ENCODE measurements around the gene PRUNE2. TPM values are rescaled to one million over a fixed set of nuclear protein-coding genes. Genes with fewer than 3 reads are reported as not detected.

PRUNE2 gene
- total and polyA plus RNA-seq, 2 of the 8 experiments (the other 6 are each of a cell fraction or from before 2014, with no cell fraction given): 5.5 to 13.3 TPM

GRCh38 chr9:76855015-76855414 lies 50.9 kb downstream of the PRUNE2 start (continued):
- TF ChIP-seq SUZ12 (IDR thresholded peaks at IDR 0.05; ENCODE audit: low read length) (no peak), ASH2L (IDR thresholded peaks at IDR 0.05; ENCODE audit: low read length) (no peak), CHD2 (IDR thresholded peaks at IDR 0.05; ENCODE audit: low read length) (no peak), ATF3 (IDR thresholded peaks at IDR 0.05; ENCODE audit: insufficient read depth, low read depth, low read length) (no peak), FOSL1 (IDR thresholded peaks at IDR 0.05; ENCODE audit: insufficient read depth, low read depth, low read length) (no peak)
- TF ChIP-seq, protein P1, sequence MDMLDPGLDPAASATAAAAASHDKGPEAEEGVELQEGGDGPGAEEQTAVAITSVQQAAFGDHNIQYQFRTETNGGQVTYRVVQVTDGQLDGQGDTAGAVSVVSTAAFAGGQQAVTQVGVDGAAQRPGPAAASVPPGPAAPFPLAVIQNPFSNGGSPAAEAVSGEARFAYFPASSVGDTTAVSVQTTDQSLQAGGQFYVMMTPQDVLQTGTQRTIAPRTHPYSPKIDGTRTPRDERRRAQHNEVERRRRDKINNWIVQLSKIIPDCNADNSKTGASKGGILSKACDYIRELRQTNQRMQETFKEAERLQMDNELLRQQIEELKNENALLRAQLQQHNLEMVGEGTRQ (IDR thresholded peaks at IDR 0.05; ENCODE audit: low read length): no peak

All from H1 (cell line).